Panc1 (cell line): ENCODE data around the gene FAAP20. TPM values are rescaled to one million over a fixed set of nuclear protein-coding genes. Genes with fewer than 3 reads are reported as not detected.
A peak's percentile ranks its signal among the peaks of the same experiment; 100 is the strongest.

ENCODE experiments used
- ATAC-seq: fragments of 200-7000 bp; cut with Tn5 transposase; 2 replicates; pipeline ENCODE4 v1.9.1; 2020; ENCODE audit warnings: mild to moderate bottlenecking, moderate library complexity
- BruUV-seq: library from RNA; stranded (reverse); fragments of 400-500 nt; replicated peaks from 2 replicates; lab custom pipeline; 2021; lab: Mats Ljungman, UMichigan
- CTCF ChIA-PET: fragments of 300-600 bp; sonication (Branson Sonifier 250); formaldehyde crosslinking; loops from one replicate; lab custom pipeline; 2022; ENCODE audit warnings: antibody characterized with exemption; lab: Charles Lee
- POLR2A ChIA-PET: fragments of 300-600 bp; sonication (Branson Sonifier 250); formaldehyde crosslinking; loops from one replicate; lab custom pipeline; 2022; ENCODE audit warnings: antibody characterized with exemption; lab: Charles Lee
- DNase-seq: peaks from one replicate; pipeline ENCODE4 v3.0.0-alpha.2; 2010; ENCODE audit warnings: low read depth, low spot score
- H3K27ac ChIP-seq: 2 replicates; pipeline ENCODE4 v1.5.1; 2011; ENCODE audit warnings: mild to moderate bottlenecking, low read length, inconsistent platforms
- H3K27me3 ChIP-seq: fragments of 200-500 bp; sonication (Bioruptor generic); 2 replicates; pipeline ENCODE4 v1.6.0; 2014; ENCODE audit warnings: low read length, inconsistent platforms; ENCODE audit not compliant: control insufficient read depth, insufficient read depth
- H3K36me3 ChIP-seq: fragments of 200-500 bp; sonication (Bioruptor generic); 2 replicates; pipeline ENCODE4 v1.5.1; 2014; ENCODE audit warnings: inconsistent platforms, mild to moderate bottlenecking, low read length, moderate library complexity; ENCODE audit not compliant: control insufficient read depth, insufficient read depth
- H3K4me1 ChIP-seq: 2 replicates; pipeline ENCODE4 v1.5.1; 2011; ENCODE audit warnings: inconsistent platforms, mild to moderate bottlenecking, low read length, moderate library complexity; ENCODE audit not compliant: control insufficient read depth, insufficient read depth
- H3K4me3 ChIP-seq, 2 experiments: 2 replicates each; pipeline ENCODE4 v1.5.1; 2011 to 2012; ENCODE audit warnings: low read depth in 2 of 2, low read length in 2 of 2, mild to moderate bottlenecking in 2 of 2, inconsistent platforms in 1 of 2, moderate library complexity in 1 of 2
- H3K9me3 ChIP-seq: fragments of 200-500 bp; sonication (Bioruptor generic); 2 replicates; pipeline ENCODE4 v1.5.1; 2014; ENCODE audit warnings: low read depth, mild to moderate bottlenecking, inconsistent platforms, low read length, moderate library complexity; ENCODE audit not compliant: control insufficient read depth, insufficient read depth
- CTCF ChIP-seq: fragments of 450-650 bp; IDR thresholded peaks from 2 replicates; pipeline ENCODE4 v1.5.1; 2017; ENCODE audit warnings: mild to moderate bottlenecking
- POLR2AphosphoS5 ChIP-seq: IDR thresholded peaks from 2 replicates; pipeline ENCODE4 v1.6.1; 2012; ENCODE audit warnings: mild to moderate bottlenecking, low read depth, low read length, moderate library complexity
- SIN3A ChIP-seq: IDR thresholded peaks from 2 replicates; pipeline ENCODE4 v1.6.1; 2012; ENCODE audit warnings: low read depth, mild to moderate bottlenecking, low read length, moderate library complexity, borderline replicate concordance; ENCODE audit not compliant: insufficient read depth
- TCF7L2 ChIP-seq: IDR thresholded peaks from 2 replicates; pipeline ENCODE4 v1.6.1; 2011; ENCODE audit warnings: mild to moderate bottlenecking, low read depth, low read length, inconsistent platforms
- in situ Hi-C: cut with HindIII; loops from 2 replicates; pipeline ENCODE4 v1.10.0; 2016; ENCODE audit warnings: low sequenced_read_pairs, low pct_unique_long_range_greater_than_20kb
- intact Hi-C: fragments of 100-400 bp; cut with micrococcal nuclease; formaldehyde crosslinking; loops from one replicate; pipeline ENCODE4 v1.10.0; 2022; ENCODE audit not compliant: unreplicated experiment
- total RNA-seq: library from RNA; stranded (reverse); gene quantifications from one replicate; pipeline ENCODE4 v1.2.1, GENCODE V29; 2021; ENCODE audit not compliant: unreplicated experiment
- TF ChIP-seq, protein P1 (sequence below), 2 experiments: IDR thresholded peaks; 2 replicates each; pipeline ENCODE4 v1.6.1; 2011 to 2012; ENCODE audit warnings: low read depth in 2 of 2, control low read depth in 1 of 2, low read length in 1 of 2, mild to moderate bottlenecking in 1 of 2, moderate library complexity in 1 of 2; ENCODE audit not compliant: insufficient read depth in 1 of 2

FAAP20 gene
- total RNA-seq, 1 experiment from 2014 or later: 177 TPM

- Histone ChIP-seq H3K27ac (no peak overlapping the region), H3K9me3 (no peaks in the 10 kb centered on the region), H3K27me3 (no peaks in the 10 kb centered on the region), H3K36me3 (peaks cover 2% of the 10 kb centered on the region; the same call in 1 of the 2 replicates), H3K4me1 (peaks cover 42% of the 10 kb centered on the region), H3K4me3 (no peak overlapping the region)
- DNase-seq (no peak), ATAC-seq (no peak)
- CTCF ChIA-PET: interaction anchor here (0.7 to 1.4 kb wide), 2 partner anchors 39 to 85 kb away, joined by 3 to 5 read pairs; partner anchors contain the start of gene FAAP20
- intact Hi-C loops: loop anchor here (5.0 kb wide), 1 partner anchor 79 kb away; no protein-coding TSS in a partner anchor
- BruUV-seq: no TSS peak
- in situ Hi-C loops: no loop called here
- TF ChIP-seq CTCF: no peak
- POLR2A ChIA-PET: interaction anchor here (0.6 kb wide), 1 partner anchor 26 kb away, joined by 6 read pairs; no protein-coding TSS in a partner anchor
Observed at GRCh38 chr1:2233468-2233867, 38.9 kb upstream of the FAAP20 start.

DNA sequence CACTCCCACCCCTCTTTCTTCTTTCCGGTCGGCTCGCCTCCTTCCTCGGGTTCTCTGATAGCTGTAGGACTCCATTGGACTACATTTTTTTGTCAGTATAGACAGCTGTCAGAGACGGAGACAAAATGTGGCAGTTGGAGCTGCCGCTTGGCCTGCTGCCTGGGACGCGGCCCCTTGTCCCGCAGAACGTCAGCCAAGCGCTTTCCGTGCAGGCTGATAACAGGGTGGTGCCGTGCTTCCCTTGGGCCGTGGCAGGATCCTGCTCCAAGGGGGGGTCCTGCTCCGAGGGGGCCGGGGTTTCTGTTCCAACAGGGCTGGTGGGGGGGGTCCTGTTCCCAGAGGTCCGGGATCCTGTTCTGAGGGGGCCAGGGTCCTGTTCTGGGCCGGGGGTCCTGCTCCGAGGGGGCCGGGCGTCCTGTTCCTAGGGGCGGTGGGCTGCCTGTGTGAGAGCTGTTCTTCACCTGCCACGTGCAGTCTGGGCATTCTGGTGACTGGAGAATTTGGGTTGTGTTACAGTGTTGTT is 38.4 kb upstream of the FAAP20 start:
- TF ChIP-seq, protein P1, sequence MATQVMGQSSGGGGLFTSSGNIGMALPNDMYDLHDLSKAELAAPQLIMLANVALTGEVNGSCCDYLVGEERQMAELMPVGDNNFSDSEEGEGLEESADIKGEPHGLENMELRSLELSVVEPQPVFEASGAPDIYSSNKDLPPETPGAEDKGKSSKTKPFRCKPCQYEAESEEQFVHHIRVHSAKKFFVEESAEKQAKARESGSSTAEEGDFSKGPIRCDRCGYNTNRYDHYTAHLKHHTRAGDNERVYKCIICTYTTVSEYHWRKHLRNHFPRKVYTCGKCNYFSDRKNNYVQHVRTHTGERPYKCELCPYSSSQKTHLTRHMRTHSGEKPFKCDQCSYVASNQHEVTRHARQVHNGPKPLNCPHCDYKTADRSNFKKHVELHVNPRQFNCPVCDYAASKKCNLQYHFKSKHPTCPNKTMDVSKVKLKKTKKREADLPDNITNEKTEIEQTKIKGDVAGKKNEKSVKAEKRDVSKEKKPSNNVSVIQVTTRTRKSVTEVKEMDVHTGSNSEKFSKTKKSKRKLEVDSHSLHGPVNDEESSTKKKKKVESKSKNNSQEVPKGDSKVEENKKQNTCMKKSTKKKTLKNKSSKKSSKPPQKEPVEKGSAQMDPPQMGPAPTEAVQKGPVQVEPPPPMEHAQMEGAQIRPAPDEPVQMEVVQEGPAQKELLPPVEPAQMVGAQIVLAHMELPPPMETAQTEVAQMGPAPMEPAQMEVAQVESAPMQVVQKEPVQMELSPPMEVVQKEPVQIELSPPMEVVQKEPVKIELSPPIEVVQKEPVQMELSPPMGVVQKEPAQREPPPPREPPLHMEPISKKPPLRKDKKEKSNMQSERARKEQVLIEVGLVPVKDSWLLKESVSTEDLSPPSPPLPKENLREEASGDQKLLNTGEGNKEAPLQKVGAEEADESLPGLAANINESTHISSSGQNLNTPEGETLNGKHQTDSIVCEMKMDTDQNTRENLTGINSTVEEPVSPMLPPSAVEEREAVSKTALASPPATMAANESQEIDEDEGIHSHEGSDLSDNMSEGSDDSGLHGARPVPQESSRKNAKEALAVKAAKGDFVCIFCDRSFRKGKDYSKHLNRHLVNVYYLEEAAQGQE (IDR thresholded peaks at IDR 0.05; ENCODE audit: insufficient read depth in 1 of 2, low read depth in 2 of 2, low read length in 1 of 2): no peak
- TF ChIP-seq CTCF (no peak), TCF7L2 (no peak), SIN3A (no peak), POLR2AphosphoS5 (no peak)
- CTCF ChIA-PET: interaction anchor here (1.4 kb wide), 1 partner anchor 38 kb away, joined by 5 read pairs; the partner anchor contains the start of gene FAAP20
- peaks cover 42% of the 10 kb centered on the region for H3K4me1 ChIP-seq

More for the DNA sequence above, 38.4 kb upstream of the FAAP20 start:
- Histone ChIP-seq H3K4me3 (peak overlapping the region in 1 of 2 experiments; percentile 68; a peak in 1 of 4 replicates), H3K27me3 (no peaks in the 10 kb centered on the region), H3K36me3 (peaks cover 2% of the 10 kb centered on the region; the same call in 1 of the 2 replicates), H3K27ac (no peak overlapping the region), H3K9me3 (no peaks in the 10 kb centered on the region)
- BruUV-seq: no TSS peak
- POLR2A ChIA-PET: no interaction called here
- in situ Hi-C loops: no loop called here
- intact Hi-C loops: loop anchor here (5.0 kb wide), 1 partner anchor 79 kb away; no protein-coding TSS in a partner anchor
- DNase-seq (no peak), ATAC-seq (no peak)
